ENCODE results near the gene FLVCR1. TPM values are rescaled to one million over a fixed set of nuclear protein-coding genes. Genes with fewer than 3 reads are reported as not detected.

FLVCR1 gene
- total RNA-seq, 1 experiment from 2014 or later, result 67.9 TPM

- TF ChIP-seq FOXP1 (CRISPR knock-in tag; IDR thresholded peaks at IDR 0.05; ENCODE audit: borderline replicate concordance), result no peak
- TF ChIP-seq GTF2I (CRISPR knock-in tag; conservative IDR thresholded peaks at IDR 0.05), result no peak
- TF ChIP-seq, protein P1, sequence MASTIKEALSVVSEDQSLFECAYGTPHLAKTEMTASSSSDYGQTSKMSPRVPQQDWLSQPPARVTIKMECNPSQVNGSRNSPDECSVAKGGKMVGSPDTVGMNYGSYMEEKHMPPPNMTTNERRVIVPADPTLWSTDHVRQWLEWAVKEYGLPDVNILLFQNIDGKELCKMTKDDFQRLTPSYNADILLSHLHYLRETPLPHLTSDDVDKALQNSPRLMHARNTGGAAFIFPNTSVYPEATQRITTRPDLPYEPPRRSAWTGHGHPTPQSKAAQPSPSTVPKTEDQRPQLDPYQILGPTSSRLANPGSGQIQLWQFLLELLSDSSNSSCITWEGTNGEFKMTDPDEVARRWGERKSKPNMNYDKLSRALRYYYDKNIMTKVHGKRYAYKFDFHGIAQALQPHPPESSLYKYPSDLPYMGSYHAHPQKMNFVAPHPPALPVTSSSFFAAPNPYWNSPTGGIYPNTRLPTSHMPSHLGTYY (CRISPR knock-in tag; IDR thresholded peaks at IDR 0.05), result no peak
- TF ChIP-seq NR2C2 (CRISPR knock-in tag; IDR thresholded peaks at IDR 0.05), result no peak
- TF ChIP-seq, protein P2, sequence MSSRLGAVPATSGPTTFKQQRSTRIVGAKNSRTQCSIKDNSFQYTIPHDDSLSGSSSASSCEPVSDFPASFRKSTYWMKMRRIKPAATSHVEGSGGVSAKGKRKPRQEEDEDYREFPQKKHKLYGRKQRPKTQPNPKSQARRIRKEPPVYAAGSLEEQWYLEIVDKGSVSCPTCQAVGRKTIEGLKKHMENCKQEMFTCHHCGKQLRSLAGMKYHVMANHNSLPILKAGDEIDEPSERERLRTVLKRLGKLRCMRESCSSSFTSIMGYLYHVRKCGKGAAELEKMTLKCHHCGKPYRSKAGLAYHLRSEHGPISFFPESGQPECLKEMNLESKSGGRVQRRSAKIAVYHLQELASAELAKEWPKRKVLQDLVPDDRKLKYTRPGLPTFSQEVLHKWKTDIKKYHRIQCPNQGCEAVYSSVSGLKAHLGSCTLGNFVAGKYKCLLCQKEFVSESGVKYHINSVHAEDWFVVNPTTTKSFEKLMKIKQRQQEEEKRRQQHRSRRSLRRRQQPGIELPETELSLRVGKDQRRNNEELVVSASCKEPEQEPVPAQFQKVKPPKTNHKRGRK (CRISPR knock-in tag; IDR thresholded peaks at IDR 0.05; ENCODE audit: borderline replicate concordance), result no peak
Observed at GRCh38 chr1:212944229-212944901, 86.3 kb downstream of the FLVCR1 start (continued).

GRCh38 chr1:212945056-212945455, 87.0 kb downstream of the FLVCR1 start:
- Mint-ChIP-seq H3K9me3 (peaks cover 14% of the 10 kb centered on the region), H3K4me1 (peaks cover 38% of the 10 kb centered on the region), H3K4me3 (no peak overlapping the region), H3K27ac (no peak overlapping the region), H3K36me3 (peaks cover 16% of the 10 kb centered on the region), H3K27me3 (ENCODE audit: low read depth) (peaks cover 14% of the 10 kb centered on the region)
- ChIA-PET CTCF (interaction anchor here (2.7 kb wide), 1 partner anchor 24 kb away, joined by 9 read pairs; no protein-coding TSS in a partner anchor), POLR2A (no interaction called here)
- DNase-seq (ENCODE audit: low spot score) (no peak), ATAC-seq (no peak)
- TF ChIP-seq ZNF416 (CRISPR knock-in tag; IDR thresholded peaks at IDR 0.05), result no peak
- TF ChIP-seq, protein P3, sequence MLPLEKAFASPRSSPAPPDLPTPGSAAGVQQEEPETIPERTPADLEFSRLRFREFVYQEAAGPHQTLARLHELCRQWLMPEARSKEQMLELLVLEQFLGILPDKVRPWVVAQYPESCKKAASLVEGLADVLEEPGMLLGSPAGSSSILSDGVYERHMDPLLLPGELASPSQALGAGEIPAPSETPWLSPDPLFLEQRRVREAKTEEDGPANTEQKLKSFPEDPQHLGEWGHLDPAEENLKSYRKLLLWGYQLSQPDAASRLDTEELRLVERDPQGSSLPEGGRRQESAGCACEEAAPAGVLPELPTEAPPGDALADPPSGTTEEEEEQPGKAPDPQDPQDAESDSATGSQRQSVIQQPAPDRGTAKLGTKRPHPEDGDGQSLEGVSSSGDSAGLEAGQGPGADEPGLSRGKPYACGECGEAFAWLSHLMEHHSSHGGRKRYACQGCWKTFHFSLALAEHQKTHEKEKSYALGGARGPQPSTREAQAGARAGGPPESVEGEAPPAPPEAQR (CRISPR knock-in tag; IDR thresholded peaks at IDR 0.05), result no peak
- no peak for TF ChIP-seq ZNF425 (CRISPR knock-in tag; conservative IDR thresholded peaks at IDR 0.05)
- no peak for TF ChIP-seq MYBL2 (CRISPR knock-in tag; IDR thresholded peaks at IDR 0.05)
- TF ChIP-seq JAZF1 (CRISPR knock-in tag; IDR thresholded peaks at IDR 0.05), result no peak
- no peak for TF ChIP-seq IRF2 (CRISPR knock-in tag; IDR thresholded peaks at IDR 0.05; ENCODE audit: borderline replicate concordance, low read depth)
- TF ChIP-seq ZNF138 (CRISPR knock-in tag; conservative IDR thresholded peaks at IDR 0.05), result no peak
- TF ChIP-seq, protein P4, sequence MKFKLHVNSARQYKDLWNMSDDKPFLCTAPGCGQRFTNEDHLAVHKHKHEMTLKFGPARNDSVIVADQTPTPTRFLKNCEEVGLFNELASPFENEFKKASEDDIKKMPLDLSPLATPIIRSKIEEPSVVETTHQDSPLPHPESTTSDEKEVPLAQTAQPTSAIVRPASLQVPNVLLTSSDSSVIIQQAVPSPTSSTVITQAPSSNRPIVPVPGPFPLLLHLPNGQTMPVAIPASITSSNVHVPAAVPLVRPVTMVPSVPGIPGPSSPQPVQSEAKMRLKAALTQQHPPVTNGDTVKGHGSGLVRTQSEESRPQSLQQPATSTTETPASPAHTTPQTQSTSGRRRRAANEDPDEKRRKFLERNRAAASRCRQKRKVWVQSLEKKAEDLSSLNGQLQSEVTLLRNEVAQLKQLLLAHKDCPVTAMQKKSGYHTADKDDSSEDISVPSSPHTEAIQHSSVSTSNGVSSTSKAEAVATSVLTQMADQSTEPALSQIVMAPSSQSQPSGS (CRISPR knock-in tag; IDR thresholded peaks at IDR 0.05; ENCODE audit: borderline replicate concordance, low read depth), result no peak
- no peak for TF ChIP-seq TCF7 (CRISPR knock-in tag; IDR thresholded peaks at IDR 0.05; ENCODE audit: low read depth)
- no peak for TF ChIP-seq SMAD4 (CRISPR knock-in tag; IDR thresholded peaks at IDR 0.05)
- no peak for TF ChIP-seq ZNF232 (CRISPR knock-in tag; IDR thresholded peaks at IDR 0.05)
